GM23338 (cell line): ENCODE measurements around the gene GHSR.

Source experiments
- CREB1 ChIP-seq: fragments of 250-450 bp; sonication (Bioruptor Pico); IDR thresholded peaks from 2 replicates; pipeline ENCODE4 v1.5.0; 2020; ENCODE audit warnings: low read depth, mild to moderate bottlenecking, moderate library complexity
- EZH2 ChIP-seq: fragments of 200-600 bp; sonication (generic); IDR thresholded peaks from one replicate; pipeline ENCODE4 v1.8.0; 2017; ENCODE audit warnings: antibody characterized with exemption, mild to moderate bottlenecking, low read depth; ENCODE audit not compliant: unreplicated experiment
- EZH2phosphoT487 ChIP-seq: fragments of 200-600 bp; sonication (generic); IDR thresholded peaks from one replicate; pipeline ENCODE4 v1.8.1; 2018; ENCODE audit warnings: antibody characterized with exemption; ENCODE audit not compliant: unreplicated experiment
- JUNB ChIP-seq: IDR thresholded peaks from one replicate; pipeline ENCODE4 v1.6.1; 2016; ENCODE audit warnings: antibody characterized with exemption; ENCODE audit not compliant: unreplicated experiment
- NANOG ChIP-seq: IDR thresholded peaks from 2 replicates; pipeline ENCODE4 v1.6.1; 2016; ENCODE audit warnings: antibody characterized with exemption, borderline replicate concordance
- POLR2AphosphoS5 ChIP-seq: IDR thresholded peaks from 2 replicates; pipeline ENCODE4 v1.6.1; 2016; ENCODE audit warnings: antibody characterized with exemption, low read depth
- REST ChIP-seq: IDR thresholded peaks from one replicate; pipeline ENCODE4 v1.6.1; 2018; ENCODE audit warnings: antibody characterized with exemption; ENCODE audit not compliant: unreplicated experiment
- STAT1 ChIP-seq: IDR thresholded peaks from one replicate; pipeline ENCODE4 v1.6.1; 2016; ENCODE audit warnings: antibody characterized with exemption; ENCODE audit not compliant: unreplicated experiment
- ZNF114 ChIP-seq: fragments of 250-450 bp; sonication (Bioruptor Pico); IDR thresholded peaks from 2 replicates; pipeline ENCODE4 v1.5.0; 2020; ENCODE audit warnings: mild to moderate bottlenecking, moderate library complexity
- ZNF331 ChIP-seq: fragments of 250-450 bp; sonication (Bioruptor Pico); IDR thresholded peaks from 2 replicates; pipeline ENCODE4 v1.5.0; 2020; ENCODE audit warnings: low read depth, mild to moderate bottlenecking, moderate library complexity
- TF ChIP-seq, protein P1 (sequence below), 2 experiments: fragments of 200-600 bp in 1 of 2; sonication (generic) in 1 of 2; conservative IDR thresholded peaks; 2 replicates each; pipeline versions ENCODE4 v1.5.1 to v1.6.1; 2016 to 2017; ENCODE audit warnings: antibody characterized with exemption in 2 of 2, low read depth in 2 of 2, mild to moderate bottlenecking in 2 of 2, moderate library complexity in 1 of 2
- TF ChIP-seq, protein P2 (sequence below): IDR thresholded peaks from 2 replicates; pipeline ENCODE4 v1.6.1; 2016; ENCODE audit warnings: antibody characterized with exemption
- TF ChIP-seq, protein P3 (sequence below): fragments of 250-450 bp; sonication (Bioruptor Pico); IDR thresholded peaks from 2 replicates; pipeline ENCODE4 v1.5.0; 2020; ENCODE audit warnings: mild to moderate bottlenecking, moderate library complexity

DNA sequence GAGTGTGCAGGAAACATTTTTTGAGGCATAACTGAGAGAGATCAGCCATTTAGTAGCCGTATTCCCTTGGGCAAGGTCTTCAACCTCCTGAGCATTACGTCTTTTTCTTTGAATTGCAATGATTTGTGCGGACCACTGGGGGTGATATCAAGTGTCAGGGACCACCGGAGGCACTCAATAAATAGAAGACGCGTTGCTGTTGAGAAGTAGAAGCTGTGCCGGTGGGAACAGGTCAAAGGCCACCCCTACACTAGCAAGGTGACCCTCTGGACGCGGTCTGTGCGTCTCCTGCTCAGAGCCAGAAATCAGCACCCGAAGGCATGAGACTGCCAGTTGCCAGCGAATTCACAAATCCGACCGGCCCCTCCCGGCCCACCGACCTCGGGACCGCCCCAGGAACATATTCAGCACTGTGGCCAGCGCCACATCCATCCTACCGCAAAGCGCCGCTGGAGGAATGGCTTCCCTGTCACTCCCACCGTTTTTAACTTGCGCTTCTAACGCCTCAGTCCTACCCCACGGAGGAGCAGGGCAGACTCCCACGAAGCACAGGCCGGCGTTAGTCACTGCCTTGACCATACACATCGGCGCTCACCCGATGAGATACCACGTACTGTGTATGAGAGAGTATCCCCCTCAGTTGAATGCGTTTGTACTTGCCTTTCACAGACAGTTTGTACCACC, 1.4 kb upstream of the GHSR start:
- TF ChIP-seq POLR2AphosphoS5: no peak
- TF ChIP-seq, protein P1, sequence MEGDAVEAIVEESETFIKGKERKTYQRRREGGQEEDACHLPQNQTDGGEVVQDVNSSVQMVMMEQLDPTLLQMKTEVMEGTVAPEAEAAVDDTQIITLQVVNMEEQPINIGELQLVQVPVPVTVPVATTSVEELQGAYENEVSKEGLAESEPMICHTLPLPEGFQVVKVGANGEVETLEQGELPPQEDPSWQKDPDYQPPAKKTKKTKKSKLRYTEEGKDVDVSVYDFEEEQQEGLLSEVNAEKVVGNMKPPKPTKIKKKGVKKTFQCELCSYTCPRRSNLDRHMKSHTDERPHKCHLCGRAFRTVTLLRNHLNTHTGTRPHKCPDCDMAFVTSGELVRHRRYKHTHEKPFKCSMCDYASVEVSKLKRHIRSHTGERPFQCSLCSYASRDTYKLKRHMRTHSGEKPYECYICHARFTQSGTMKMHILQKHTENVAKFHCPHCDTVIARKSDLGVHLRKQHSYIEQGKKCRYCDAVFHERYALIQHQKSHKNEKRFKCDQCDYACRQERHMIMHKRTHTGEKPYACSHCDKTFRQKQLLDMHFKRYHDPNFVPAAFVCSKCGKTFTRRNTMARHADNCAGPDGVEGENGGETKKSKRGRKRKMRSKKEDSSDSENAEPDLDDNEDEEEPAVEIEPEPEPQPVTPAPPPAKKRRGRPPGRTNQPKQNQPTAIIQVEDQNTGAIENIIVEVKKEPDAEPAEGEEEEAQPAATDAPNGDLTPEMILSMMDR (conservative IDR thresholded peaks at IDR 0.05; ENCODE audit: low read depth in 2 of 2): peak; percentile 7 to 36; a peak in 1 of 4 replicates
- TF ChIP-seq JUNB: no peak
- TF ChIP-seq REST: peak; percentile 89
- TF ChIP-seq EZH2: no peak
- no peak for TF ChIP-seq CREB1 (CRISPR knock-in tag)
- no peak for TF ChIP-seq EZH2phosphoT487
- no peak for TF ChIP-seq NANOG
- TF ChIP-seq ZNF114: no peak
- TF ChIP-seq, protein P2, sequence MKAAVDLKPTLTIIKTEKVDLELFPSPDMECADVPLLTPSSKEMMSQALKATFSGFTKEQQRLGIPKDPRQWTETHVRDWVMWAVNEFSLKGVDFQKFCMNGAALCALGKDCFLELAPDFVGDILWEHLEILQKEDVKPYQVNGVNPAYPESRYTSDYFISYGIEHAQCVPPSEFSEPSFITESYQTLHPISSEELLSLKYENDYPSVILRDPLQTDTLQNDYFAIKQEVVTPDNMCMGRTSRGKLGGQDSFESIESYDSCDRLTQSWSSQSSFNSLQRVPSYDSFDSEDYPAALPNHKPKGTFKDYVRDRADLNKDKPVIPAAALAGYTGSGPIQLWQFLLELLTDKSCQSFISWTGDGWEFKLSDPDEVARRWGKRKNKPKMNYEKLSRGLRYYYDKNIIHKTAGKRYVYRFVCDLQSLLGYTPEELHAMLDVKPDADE: no peak
- TF ChIP-seq, protein P3, sequence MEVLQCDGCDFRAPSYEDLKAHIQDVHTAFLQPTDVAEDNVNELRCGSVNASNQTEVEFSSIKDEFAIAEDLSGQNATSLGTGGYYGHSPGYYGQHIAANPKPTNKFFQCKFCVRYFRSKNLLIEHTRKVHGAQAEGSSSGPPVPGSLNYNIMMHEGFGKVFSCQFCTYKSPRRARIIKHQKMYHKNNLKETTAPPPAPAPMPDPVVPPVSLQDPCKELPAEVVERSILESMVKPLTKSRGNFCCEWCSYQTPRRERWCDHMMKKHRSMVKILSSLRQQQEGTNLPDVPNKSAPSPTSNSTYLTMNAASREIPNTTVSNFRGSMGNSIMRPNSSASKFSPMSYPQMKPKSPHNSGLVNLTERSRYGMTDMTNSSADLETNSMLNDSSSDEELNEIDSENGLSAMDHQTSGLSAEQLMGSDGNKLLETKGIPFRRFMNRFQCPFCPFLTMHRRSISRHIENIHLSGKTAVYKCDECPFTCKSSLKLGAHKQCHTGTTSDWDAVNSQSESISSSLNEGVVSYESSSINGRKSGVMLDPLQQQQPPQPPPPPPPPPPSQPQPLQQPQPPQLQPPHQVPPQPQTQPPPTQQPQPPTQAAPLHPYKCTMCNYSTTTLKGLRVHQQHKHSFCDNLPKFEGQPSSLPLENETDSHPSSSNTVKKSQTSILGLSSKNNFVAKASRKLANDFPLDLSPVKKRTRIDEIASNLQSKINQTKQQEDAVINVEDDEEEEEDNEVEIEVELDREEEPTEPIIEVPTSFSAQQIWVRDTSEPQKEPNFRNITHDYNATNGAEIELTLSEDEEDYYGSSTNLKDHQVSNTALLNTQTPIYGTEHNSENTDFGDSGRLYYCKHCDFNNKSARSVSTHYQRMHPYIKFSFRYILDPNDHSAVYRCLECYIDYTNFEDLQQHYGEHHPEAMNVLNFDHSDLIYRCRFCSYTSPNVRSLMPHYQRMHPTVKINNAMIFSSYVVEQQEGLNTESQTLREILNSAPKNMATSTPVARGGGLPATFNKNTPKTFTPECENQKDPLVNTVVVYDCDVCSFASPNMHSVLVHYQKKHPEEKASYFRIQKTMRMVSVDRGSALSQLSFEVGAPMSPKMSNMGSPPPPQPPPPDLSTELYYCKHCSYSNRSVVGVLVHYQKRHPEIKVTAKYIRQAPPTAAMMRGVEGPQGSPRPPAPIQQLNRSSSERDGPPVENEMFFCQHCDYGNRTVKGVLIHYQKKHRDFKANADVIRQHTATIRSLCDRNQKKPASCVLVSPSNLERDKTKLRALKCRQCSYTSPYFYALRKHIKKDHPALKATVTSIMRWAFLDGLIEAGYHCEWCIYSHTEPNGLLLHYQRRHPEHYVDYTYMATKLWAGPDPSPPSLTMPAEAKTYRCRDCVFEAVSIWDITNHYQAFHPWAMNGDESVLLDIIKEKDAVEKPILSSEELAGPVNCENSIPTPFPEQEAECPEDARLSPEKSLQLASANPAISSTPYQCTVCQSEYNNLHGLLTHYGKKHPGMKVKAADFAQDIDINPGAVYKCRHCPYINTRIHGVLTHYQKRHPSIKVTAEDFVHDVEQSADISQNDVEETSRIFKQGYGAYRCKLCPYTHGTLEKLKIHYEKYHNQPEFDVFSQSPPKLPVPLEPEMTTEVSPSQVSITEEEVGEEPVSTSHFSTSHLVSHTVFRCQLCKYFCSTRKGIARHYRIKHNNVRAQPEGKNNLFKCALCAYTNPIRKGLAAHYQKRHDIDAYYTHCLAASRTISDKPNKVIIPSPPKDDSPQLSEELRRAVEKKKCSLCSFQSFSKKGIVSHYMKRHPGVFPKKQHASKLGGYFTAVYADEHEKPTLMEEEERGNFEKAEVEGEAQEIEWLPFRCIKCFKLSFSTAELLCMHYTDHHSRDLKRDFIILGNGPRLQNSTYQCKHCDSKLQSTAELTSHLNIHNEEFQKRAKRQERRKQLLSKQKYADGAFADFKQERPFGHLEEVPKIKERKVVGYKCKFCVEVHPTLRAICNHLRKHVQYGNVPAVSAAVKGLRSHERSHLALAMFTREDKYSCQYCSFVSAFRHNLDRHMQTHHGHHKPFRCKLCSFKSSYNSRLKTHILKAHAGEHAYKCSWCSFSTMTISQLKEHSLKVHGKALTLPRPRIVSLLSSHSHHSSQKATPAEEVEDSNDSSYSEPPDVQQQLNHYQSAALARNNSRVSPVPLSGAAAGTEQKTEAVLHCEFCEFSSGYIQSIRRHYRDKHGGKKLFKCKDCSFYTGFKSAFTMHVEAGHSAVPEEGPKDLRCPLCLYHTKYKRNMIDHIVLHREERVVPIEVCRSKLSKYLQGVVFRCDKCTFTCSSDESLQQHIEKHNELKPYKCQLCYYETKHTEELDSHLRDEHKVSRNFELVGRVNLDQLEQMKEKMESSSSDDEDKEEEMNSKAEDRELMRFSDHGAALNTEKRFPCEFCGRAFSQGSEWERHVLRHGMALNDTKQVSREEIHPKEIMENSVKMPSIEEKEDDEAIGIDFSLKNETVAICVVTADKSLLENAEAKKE (CRISPR knock-in tag): no peak
- TF ChIP-seq ZNF331 (CRISPR knock-in tag): no peak
- TF ChIP-seq STAT1: no peak
